GM12878 (cell line): ENCODE measurements around the gene TBC1D26. TPM values are rescaled to one million over a fixed set of nuclear protein-coding genes. Genes with fewer than 3 reads are reported as not detected.

Experiments used
- ATAC-seq: fragments of 200-7000 bp; cut with Tn5 transposase; 3 replicates; pipeline ENCODE4 v1.9.1; 2020; ENCODE audit warnings: mild to moderate bottlenecking, moderate library complexity
- BruUV-seq: library from RNA; stranded (reverse); fragments of 400-500 nt; replicated peaks from 2 replicates; lab custom pipeline; 2021; lab: Mats Ljungman, UMichigan
- CTCF ChIA-PET: fragments of 300-600 bp; sonication (Branson Sonifier 250); formaldehyde crosslinking; extraction: SDS; loops from one replicate; lab custom pipeline; 2021; ENCODE audit warnings: inconsistent platforms; lab: Yijun Ruan, JAX
- POLR2A ChIA-PET: fragments of 350-600 bp; formaldehyde crosslinking; extraction: SDS; loops from one replicate; lab custom pipeline; 2021; ENCODE audit warnings: inconsistent platforms; lab: Charles Lee
- RAD21 ChIA-PET: fragments of 300-600 bp; sonication (Branson Sonifier 250); formaldehyde crosslinking; loops from one replicate; lab custom pipeline; 2023; ENCODE audit warnings: antibody characterized with exemption; ENCODE audit not compliant: unreplicated experiment; lab: Charles Lee
- SMC1A ChIA-PET: fragments of 300-600 bp; sonication (Branson Sonifier 250); formaldehyde crosslinking; loops from one replicate; lab custom pipeline; 2023; ENCODE audit not compliant: unreplicated experiment, uncharacterized antibody; lab: Charles Lee
- DNase-seq: peaks from one replicate; pipeline ENCODE4 v3.0.0-alpha.2; 2011; ENCODE audit warnings: low read depth, low spot score
- FAIRE-seq: peaks from 3 replicates; lab custom pipeline; 2011; peaks lifted over from hg19 to GRCh38; lab: Jason Lieb, UNC
- H2AFZ ChIP-seq: 2 replicates; pipeline ENCODE4 v1.6.0; 2011; ENCODE audit warnings: low read depth, low read length, control low read depth; ENCODE audit not compliant: control insufficient read depth
- H3K27ac ChIP-seq: 2 replicates; pipeline ENCODE4 v1.5.1; 2011; ENCODE audit warnings: control low read depth; ENCODE audit not compliant: control insufficient read depth, insufficient read depth
- H3K27me3 ChIP-seq, 2 experiments: replicated peaks in 1 of 2; 2 replicates each; pipeline versions ENCODE4 v1.6.0 to v1.6.1; 2011; ENCODE audit warnings: low read length in 1 of 2; ENCODE audit not compliant: control insufficient read depth in 2 of 2, insufficient read depth in 2 of 2
- H3K36me3 ChIP-seq, 2 experiments: 2 replicates each; pipeline ENCODE4 v1.5.1; 2011; ENCODE audit warnings: low read length in 1 of 2; ENCODE audit not compliant: control insufficient read depth in 2 of 2, insufficient read depth in 2 of 2
- H3K4me1 ChIP-seq: 2 replicates; pipeline ENCODE4 v1.6.1; 2011; ENCODE audit warnings: mild to moderate bottlenecking, low read length, moderate library complexity, mixed read lengths; ENCODE audit not compliant: control insufficient read depth, insufficient read depth
- H3K4me2 ChIP-seq: 2 replicates; pipeline ENCODE4 v1.6.0; 2011; ENCODE audit warnings: control low read depth; ENCODE audit not compliant: control insufficient read depth, insufficient read depth
- H3K4me3 ChIP-seq: fragments of 200-600 bp; sonication (generic); 2 replicates; pipeline ENCODE4 v1.5.1; 2016
- H3K79me2 ChIP-seq: 2 replicates; pipeline ENCODE4 v1.6.0; 2011; ENCODE audit warnings: low read length; ENCODE audit not compliant: control insufficient read depth, insufficient read depth
- H3K9ac ChIP-seq: 2 replicates; pipeline ENCODE4 v1.8.0; 2011; ENCODE audit warnings: low read length, control low read depth, mixed read lengths; ENCODE audit not compliant: control insufficient read depth, insufficient read depth
- H3K9me3 ChIP-seq: replicated peaks from 3 replicates; pipeline ENCODE4 v1.5.1; 2011; ENCODE audit warnings: mild to moderate bottlenecking, low read length; ENCODE audit not compliant: control insufficient read depth, insufficient read depth
- H4K20me1 ChIP-seq: 2 replicates; pipeline ENCODE4 v1.6.0; 2011; ENCODE audit not compliant: control insufficient read depth, insufficient read depth
- CREB1 ChIP-seq: IDR thresholded peaks from 2 replicates; pipeline ENCODE4 v1.6.1; 2012; ENCODE audit warnings: low read depth, mild to moderate bottlenecking, inconsistent platforms
- NFYB ChIP-seq: IDR thresholded peaks from 2 replicates; pipeline ENCODE4 v1.6.1; 2011; ENCODE audit warnings: low read depth, mild to moderate bottlenecking, low read length, improper control_type of control experiment, moderate library complexity; ENCODE audit not compliant: insufficient read depth
- RELB ChIP-seq: fragments of 450-650 bp; IDR thresholded peaks from 2 replicates; pipeline ENCODE4 v1.6.1; 2017; ENCODE audit warnings: low read depth, mild to moderate bottlenecking, moderate library complexity
- SUPT20H ChIP-seq: IDR thresholded peaks from 2 replicates; pipeline ENCODE4 v1.6.1; 2011; ENCODE audit warnings: low read depth, mild to moderate bottlenecking, low read length, moderate library complexity, borderline replicate concordance; ENCODE audit not compliant: control insufficient read depth
- USF1 ChIP-seq: IDR thresholded peaks from 2 replicates; pipeline ENCODE4 v1.6.1; 2011; ENCODE audit warnings: borderline replicate concordance, low read depth, mild to moderate bottlenecking, moderate library complexity, mixed read lengths, low read length; ENCODE audit not compliant: insufficient read depth; ENCODE audit errors: extremely low read length
- ZBTB11 ChIP-seq: fragments of 450-650 bp; formaldehyde crosslinking; IDR thresholded peaks from 2 replicates; pipeline ENCODE4 v1.5.0; 2022; ENCODE audit warnings: mild to moderate bottlenecking, missing genetic modification characterization
- ZNF217 ChIP-seq: fragments of 450-650 bp; IDR thresholded peaks from 2 replicates; pipeline ENCODE4 v1.6.1; 2017; ENCODE audit warnings: antibody characterized with exemption, mild to moderate bottlenecking
- WGBS: methylation state at CpG from one replicate; pipeline ENCODE4 v1.1.6; 2016; ENCODE audit warnings: low lambda C conversion rate; ENCODE audit not compliant: insufficient replicate concordance, insufficient coverage; ENCODE audit errors: missing lambda C conversion rate; 5-methylcytosine and 5-hydroxymethylcytosine counted together
- in situ Hi-C: fragments of 300-500 bp; cut with MboI; formaldehyde crosslinking; loops from 9 replicates; pipeline ENCODE4 v1.14.3; 2018; ENCODE audit warnings: mixed read lengths
- intact Hi-C: fragments of 100-400 bp; cut with micrococcal nuclease; formaldehyde crosslinking; loops from one replicate; pipeline ENCODE4 v1.14.2; 2022; ENCODE audit not compliant: unreplicated experiment
- polyA plus RNA-seq, 11 experiments: library from polyadenylated mRNA; depleted of rRNA in 4 of 11; unstranded in 6 of 11; stranded (reverse) in 5 of 11; fragments of >200 nt; fragmentation: Nextera tagmentation in 4 of 11; fragmentation: Illumina TruSeq in 1 of 11; extraction: Ambion mirVana in 4 of 11; extraction: Trizol in 1 of 11; gene quantifications; 1 replicate in 1 of 11; 2 replicates in 10 of 11; pipeline versions ENCODE4 v1.2.1 to v1.2.3, GENCODE V29; 2011 to 2016; ENCODE audit warnings: inconsistent platforms in 2 of 11, missing spikeins in 2 of 11, low read depth in 1 of 11
- total RNA-seq, 4 experiments: library from RNA; depleted of rRNA in 3 of 4; stranded (reverse); fragments of >200 nt in 3 of 4; fragmentation: Illumina TruSeq in 1 of 4; extraction: Trizol in 1 of 4; gene quantifications; 2 replicates each; pipeline versions ENCODE4 v1.2.1 to v1.2.3, GENCODE V29; 2013 to 2021

TBC1D26 gene
- total and polyA plus RNA-seq, 10 of the 15 experiments (the other 5 are each of a cell fraction or from before 2014, with no cell fraction given), result 0.07 to 0.10 TPM; not detected in 8

- TF ChIP-seq ZBTB11 (CRISPR knock-in tag) (no peak), RELB (no peak)
Observed at GRCh38 chr17:15741624-15742023, 9.5 kb downstream of the TBC1D26 start (continued).

- Histone ChIP-seq H3K36me3 (no peaks in the 10 kb centered on the region), H3K4me2 (no peak overlapping the region), H3K9ac (no peak overlapping the region), H2AFZ (no peak overlapping the region), H3K4me1 (no peaks in the 10 kb centered on the region), H4K20me1 (no peaks in the 10 kb centered on the region), H3K4me3 (no peak overlapping the region), H3K79me2 (no peaks in the 10 kb centered on the region), H3K9me3 (no peaks in the 10 kb centered on the region; the same call in 2 of the 3 replicates), H3K27me3 (no peaks in the 10 kb centered on the region), H3K27ac (no peak overlapping the region)
- intact Hi-C loops, result no loop called here
- no peak for TF ChIP-seq CREB1
- no peak for TF ChIP-seq NFYB
- no peak for TF ChIP-seq ZNF217
- TF ChIP-seq SUPT20H, result no peak
- no peak for TF ChIP-seq USF1
- POLR2A ChIA-PET, result no interaction called here
- no TSS peak for BruUV-seq
- SMC1A ChIA-PET, result no interaction called here
- ATAC-seq (no peak), FAIRE-seq (no peak), DNase-seq (no peak)
- CTCF ChIA-PET, result no interaction called here
- in situ Hi-C loops, result no loop called here
- RAD21 ChIA-PET, result no interaction called here
- WGBS, result 35% methylated on average over 15 of the region's 15 CpGs
Observed at GRCh38 chr17:15742051-15742795, 10.1 kb downstream of the TBC1D26 start.
